ENCODE measurements around the gene ITGA3.

- TF ChIP-seq POLR2AphosphoS5 (IDR thresholded peaks at IDR 0.05; ENCODE audit: low read depth, low read length) (no peak), TAF1 (IDR thresholded peaks at IDR 0.05; ENCODE audit: low read depth, low read length) (no peak), POLR2A (IDR thresholded peaks at IDR 0.05; ENCODE audit: low read depth, low read length) (no peak), SPI1 (IDR thresholded peaks at IDR 0.05; ENCODE audit: low read depth, low read length) (no peak), PAX5 (IDR thresholded peaks at IDR 0.05; ENCODE audit: insufficient read depth, low read length, severe bottlenecking) (no peak)
These were observed 34.9 kb upstream of the ITGA3 start for GRCh38 chr17:50020841-50021599.

All from GM12891 (cell line).